Activated CD4-positive, CD25-positive, alpha-beta regulatory T cell treated with anti-CD3 and anti-CD28 coated beads, Interleukin-2, amount 50 U/mL, for 24 hours (primary cell): ENCODE results near the gene MAPKAPK3.

Source experiments
- ATAC-seq, 2 donors: fragments of 150-1000 bp; cut with Tn5 transposase; one replicate each; pipeline ENCODE4 v1.10.0; 2021; ENCODE audit warnings: mild to moderate bottlenecking in 1 of 2, moderate library complexity in 1 of 2

The MAPKAPK3 gene

GRCh38 chr3:50628601-50629000 is 11.7 kb downstream of the MAPKAPK3 start:
- ATAC-seq: no peak

- ATAC-seq: no peak
Measured at GRCh38 chr3:50630394-50630793, 13.4 kb downstream of the MAPKAPK3 start.

- no peak for ATAC-seq
Measured at GRCh38 chr3:50630877-50631276, 13.9 kb downstream of the MAPKAPK3 start.

- ATAC-seq: peak; percentile 36 to 50
Measured at GRCh38 chr3:50632450-50632849, 15.5 kb downstream of the MAPKAPK3 start.

- ATAC-seq: no peak
Measured at GRCh38 chr3:50633230-50633790, 16.4 kb downstream of the MAPKAPK3 start.

GRCh38 chr3:50635066-50635465 is 18.1 kb downstream of the MAPKAPK3 start:
- no peak for ATAC-seq

GRCh38 chr3:50637011-50637410 is 20.1 kb downstream of the MAPKAPK3 start:
- ATAC-seq: no peak

GRCh38 chr3:50637945-50638344 is 21.0 kb downstream of the MAPKAPK3 start:
- no peak for ATAC-seq

GRCh38 chr3:50639055-50639494 is 22.1 kb downstream of the MAPKAPK3 start:
- ATAC-seq: no peak

GRCh38 chr3:50642382-50642781 is 25.4 kb downstream of the MAPKAPK3 start:
- ATAC-seq: peak in 1 of 2 donors; percentile 56

GRCh38 chr3:50644561-50644960 is 27.6 kb downstream of the MAPKAPK3 start:
- no peak for ATAC-seq

- no peak for ATAC-seq
Measured at GRCh38 chr3:50645378-50645777, 28.4 kb downstream of the MAPKAPK3 start.

GRCh38 chr3:50648313-50648712 is 31.4 kb downstream of the MAPKAPK3 start:
- ATAC-seq: no peak

- no peak for ATAC-seq
Measured at GRCh38 chr3:50648944-50649343, 32.0 kb downstream of the MAPKAPK3 start.

GRCh38 chr3:50649451-50649931 is 32.5 kb downstream of the MAPKAPK3 start:
- ATAC-seq: no peak

- no peak for ATAC-seq
Measured at GRCh38 chr3:50650018-50650417, 33.1 kb downstream of the MAPKAPK3 start.

GRCh38 chr3:50651445-50651844 is 34.5 kb downstream of the MAPKAPK3 start:
- no peak for ATAC-seq

GRCh38 chr3:50651920-50652529 is 35.1 kb downstream of the MAPKAPK3 start:
- no peak for ATAC-seq

- ATAC-seq: peak; percentile 34 to 35
Measured at GRCh38 chr3:50652709-50653108, 35.8 kb downstream of the MAPKAPK3 start.

GRCh38 chr3:50653937-50654595 is 37.1 kb downstream of the MAPKAPK3 start:
- ATAC-seq: no peak

GRCh38 chr3:50655009-50655830 is 38.3 kb downstream of the MAPKAPK3 start:
- peak; percentile 74 for ATAC-seq

- no peak for ATAC-seq
Measured at GRCh38 chr3:50656417-50657195, 39.7 kb downstream of the MAPKAPK3 start.
